GM12878 (cell line): Measurements from ENCODE around the gene RSRP1. TPM values are rescaled to one million over a fixed set of nuclear protein-coding genes. Genes with fewer than 3 reads are reported as not detected.
A peak's percentile ranks its signal among the peaks of the same experiment; 100 is the strongest.

Experiments used
- ATAC-seq: fragments of 200-7000 bp; cut with Tn5 transposase; 3 replicates; pipeline ENCODE4 v1.9.1; 2020; ENCODE audit warnings: mild to moderate bottlenecking, moderate library complexity
- BruUV-seq: library from RNA; stranded (reverse); fragments of 400-500 nt; replicated peaks from 2 replicates; lab custom pipeline; 2021; lab: Mats Ljungman, UMichigan
- CTCF ChIA-PET: fragments of 300-600 bp; sonication (Branson Sonifier 250); formaldehyde crosslinking; extraction: SDS; loops from one replicate; lab custom pipeline; 2021; ENCODE audit warnings: inconsistent platforms; lab: Yijun Ruan, JAX
- POLR2A ChIA-PET: fragments of 350-600 bp; formaldehyde crosslinking; extraction: SDS; loops from one replicate; lab custom pipeline; 2021; ENCODE audit warnings: inconsistent platforms; lab: Charles Lee
- RAD21 ChIA-PET: fragments of 300-600 bp; sonication (Branson Sonifier 250); formaldehyde crosslinking; loops from one replicate; lab custom pipeline; 2023; ENCODE audit warnings: antibody characterized with exemption; ENCODE audit not compliant: unreplicated experiment; lab: Charles Lee
- SMC1A ChIA-PET: fragments of 300-600 bp; sonication (Branson Sonifier 250); formaldehyde crosslinking; loops from one replicate; lab custom pipeline; 2023; ENCODE audit not compliant: unreplicated experiment, uncharacterized antibody; lab: Charles Lee
- DNase-seq: peaks from one replicate; pipeline ENCODE4 v3.0.0-alpha.2; 2011; ENCODE audit warnings: low read depth, low spot score
- FAIRE-seq: peaks from 3 replicates; lab custom pipeline; 2011; peaks lifted over from hg19 to GRCh38; lab: Jason Lieb, UNC
- H2AFZ ChIP-seq: 2 replicates; pipeline ENCODE4 v1.6.0; 2011; ENCODE audit warnings: low read depth, low read length, control low read depth; ENCODE audit not compliant: control insufficient read depth
- H3K27ac ChIP-seq: 2 replicates; pipeline ENCODE4 v1.5.1; 2011; ENCODE audit warnings: control low read depth; ENCODE audit not compliant: control insufficient read depth, insufficient read depth
- H3K27me3 ChIP-seq, 2 experiments: replicated peaks in 1 of 2; 2 replicates each; pipeline versions ENCODE4 v1.6.0 to v1.6.1; 2011; ENCODE audit warnings: low read length in 1 of 2; ENCODE audit not compliant: control insufficient read depth in 2 of 2, insufficient read depth in 2 of 2
- H3K36me3 ChIP-seq, 2 experiments: 2 replicates each; pipeline ENCODE4 v1.5.1; 2011; ENCODE audit warnings: low read length in 1 of 2; ENCODE audit not compliant: control insufficient read depth in 2 of 2, insufficient read depth in 2 of 2
- H3K4me1 ChIP-seq: 2 replicates; pipeline ENCODE4 v1.6.1; 2011; ENCODE audit warnings: mild to moderate bottlenecking, low read length, moderate library complexity, mixed read lengths; ENCODE audit not compliant: control insufficient read depth, insufficient read depth
- H3K4me2 ChIP-seq: 2 replicates; pipeline ENCODE4 v1.6.0; 2011; ENCODE audit warnings: control low read depth; ENCODE audit not compliant: control insufficient read depth, insufficient read depth
- H3K4me3 ChIP-seq: fragments of 200-600 bp; sonication (generic); 2 replicates; pipeline ENCODE4 v1.5.1; 2016
- H3K79me2 ChIP-seq: 2 replicates; pipeline ENCODE4 v1.6.0; 2011; ENCODE audit warnings: low read length; ENCODE audit not compliant: control insufficient read depth, insufficient read depth
- H3K9ac ChIP-seq: 2 replicates; pipeline ENCODE4 v1.8.0; 2011; ENCODE audit warnings: low read length, control low read depth, mixed read lengths; ENCODE audit not compliant: control insufficient read depth, insufficient read depth
- H3K9me3 ChIP-seq: replicated peaks from 3 replicates; pipeline ENCODE4 v1.5.1; 2011; ENCODE audit warnings: mild to moderate bottlenecking, low read length; ENCODE audit not compliant: control insufficient read depth, insufficient read depth
- H4K20me1 ChIP-seq: 2 replicates; pipeline ENCODE4 v1.6.0; 2011; ENCODE audit not compliant: control insufficient read depth, insufficient read depth
- CREM ChIP-seq: IDR thresholded peaks from 2 replicates; pipeline ENCODE4 v1.6.1; 2014; ENCODE audit warnings: antibody characterized with exemption, low read depth
- MEF2B ChIP-seq: fragments of 450-650 bp; IDR thresholded peaks from 2 replicates; pipeline ENCODE4 v1.6.1; 2018; ENCODE audit warnings: mild to moderate bottlenecking, moderate library complexity; ENCODE audit not compliant: partially characterized antibody, poor library complexity, severe bottlenecking
- WGBS: methylation state at CpG from one replicate; pipeline ENCODE4 v1.1.6; 2016; ENCODE audit warnings: low lambda C conversion rate; ENCODE audit not compliant: insufficient replicate concordance, insufficient coverage; ENCODE audit errors: missing lambda C conversion rate; 5-methylcytosine and 5-hydroxymethylcytosine counted together
- in situ Hi-C: fragments of 300-500 bp; cut with MboI; formaldehyde crosslinking; loops from 9 replicates; pipeline ENCODE4 v1.14.3; 2018; ENCODE audit warnings: mixed read lengths
- intact Hi-C: fragments of 100-400 bp; cut with micrococcal nuclease; formaldehyde crosslinking; loops from one replicate; pipeline ENCODE4 v1.14.2; 2022; ENCODE audit not compliant: unreplicated experiment
- polyA plus RNA-seq, 11 experiments: library from polyadenylated mRNA; depleted of rRNA in 4 of 11; unstranded in 6 of 11; stranded (reverse) in 5 of 11; fragments of >200 nt; fragmentation: Nextera tagmentation in 4 of 11; fragmentation: Illumina TruSeq in 1 of 11; extraction: Ambion mirVana in 4 of 11; extraction: Trizol in 1 of 11; gene quantifications; 1 replicate in 1 of 11; 2 replicates in 10 of 11; pipeline versions ENCODE4 v1.2.1 to v1.2.3, GENCODE V29; 2011 to 2016; ENCODE audit warnings: inconsistent platforms in 2 of 11, missing spikeins in 2 of 11, low read depth in 1 of 11
- total RNA-seq, 4 experiments: library from RNA; depleted of rRNA in 3 of 4; stranded (reverse); fragments of >200 nt in 3 of 4; fragmentation: Illumina TruSeq in 1 of 4; extraction: Trizol in 1 of 4; gene quantifications; 2 replicates each; pipeline versions ENCODE4 v1.2.1 to v1.2.3, GENCODE V29; 2013 to 2021
- TF ChIP-seq, protein P1 (sequence below): IDR thresholded peaks from 2 replicates; pipeline ENCODE4 v1.6.1; 2011; ENCODE audit warnings: borderline replicate concordance, low read depth, mild to moderate bottlenecking, moderate library complexity, low read length; ENCODE audit not compliant: insufficient read depth, poor library complexity, severe bottlenecking
- TF ChIP-seq, protein P2 (sequence below): IDR thresholded peaks from 2 replicates; pipeline ENCODE4 v1.6.1; 2011; ENCODE audit warnings: mild to moderate bottlenecking, low read depth, low read length, moderate library complexity; ENCODE audit not compliant: insufficient replicate concordance

The RSRP1 gene
- total and polyA plus RNA-seq, 10 of the 15 experiments (the other 5 are each of a cell fraction or from before 2014, with no cell fraction given), result 23.5 to 128 (median 90.0) TPM

DNA sequence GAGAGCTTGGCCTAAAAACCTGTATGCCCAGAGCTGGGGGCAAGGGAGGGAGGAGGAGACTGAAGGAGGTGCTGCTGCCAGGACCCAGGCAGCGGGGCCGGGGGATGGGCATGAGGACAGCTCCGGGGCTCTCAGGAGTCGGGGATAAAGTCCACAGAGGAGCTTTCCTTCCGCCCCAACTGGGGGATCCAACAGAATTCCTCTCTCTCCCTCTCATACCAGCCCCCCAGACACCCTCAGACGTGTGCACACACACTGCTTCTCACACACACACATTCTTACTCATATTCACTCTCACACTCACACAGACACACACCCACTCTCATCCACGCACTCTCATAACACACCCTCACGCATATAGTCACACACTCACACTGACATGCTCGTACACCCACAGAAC is 54.0 kb downstream of the RSRP1 start:
- DNase-seq (no peak), ATAC-seq (no peak)
- 23% methylated on average over 9 of the region's 9 CpGs for WGBS
- RAD21 ChIA-PET, result no interaction called here
- H3K9ac ChIP-seq, result no peak overlapping the region
- no peak overlapping the region for H3K4me3 ChIP-seq
- SMC1A ChIA-PET, result no interaction called here
- H3K9me3 ChIP-seq, result no peaks in the 10 kb centered on the region
- TF ChIP-seq CREM (no peak), MEF2B (no peak)
- TF ChIP-seq, protein P1, sequence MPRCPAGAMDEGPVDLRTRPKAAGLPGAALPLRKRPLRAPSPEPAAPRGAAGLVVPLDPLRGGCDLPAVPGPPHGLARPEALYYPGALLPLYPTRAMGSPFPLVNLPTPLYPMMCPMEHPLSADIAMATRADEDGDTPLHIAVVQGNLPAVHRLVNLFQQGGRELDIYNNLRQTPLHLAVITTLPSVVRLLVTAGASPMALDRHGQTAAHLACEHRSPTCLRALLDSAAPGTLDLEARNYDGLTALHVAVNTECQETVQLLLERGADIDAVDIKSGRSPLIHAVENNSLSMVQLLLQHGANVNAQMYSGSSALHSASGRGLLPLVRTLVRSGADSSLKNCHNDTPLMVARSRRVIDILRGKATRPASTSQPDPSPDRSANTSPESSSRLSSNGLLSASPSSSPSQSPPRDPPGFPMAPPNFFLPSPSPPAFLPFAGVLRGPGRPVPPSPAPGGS, result peak; percentile 93
- TF ChIP-seq, protein P2, sequence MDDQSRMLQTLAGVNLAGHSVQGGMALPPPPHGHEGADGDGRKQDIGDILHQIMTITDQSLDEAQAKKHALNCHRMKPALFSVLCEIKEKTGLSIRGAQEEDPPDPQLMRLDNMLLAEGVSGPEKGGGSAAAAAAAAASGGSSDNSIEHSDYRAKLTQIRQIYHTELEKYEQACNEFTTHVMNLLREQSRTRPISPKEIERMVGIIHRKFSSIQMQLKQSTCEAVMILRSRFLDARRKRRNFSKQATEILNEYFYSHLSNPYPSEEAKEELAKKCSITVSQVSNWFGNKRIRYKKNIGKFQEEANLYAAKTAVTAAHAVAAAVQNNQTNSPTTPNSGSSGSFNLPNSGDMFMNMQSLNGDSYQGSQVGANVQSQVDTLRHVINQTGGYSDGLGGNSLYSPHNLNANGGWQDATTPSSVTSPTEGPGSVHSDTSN, result peak; percentile 64
- TF ChIP-seq, all 136 proteins: peak for 2
- POLR2A ChIA-PET, result no interaction called here
- BruUV-seq, result no TSS peak
- no peaks in the 10 kb centered on the region for H4K20me1 ChIP-seq
- H3K27ac ChIP-seq, result no peak overlapping the region
- no peak for FAIRE-seq
- H2AFZ ChIP-seq, result no peak overlapping the region
- H3K79me2 ChIP-seq, result no peaks in the 10 kb centered on the region
- in situ Hi-C loops, result no loop called here
- H3K36me3 ChIP-seq, result no peaks in the 10 kb centered on the region
- H3K4me1 ChIP-seq, result peaks cover 1% of the 10 kb centered on the region; the same call in 1 of the 2 replicates
- intact Hi-C loops, result no loop called here
- H3K4me2 ChIP-seq, result no peak overlapping the region
- CTCF ChIA-PET, result interaction anchor here (0.5 kb wide), 1 partner anchor 9 kb away, joined by 3 read pairs; no protein-coding TSS in a partner anchor
- peaks cover 4 to 5% of the 10 kb centered on the region in 2 experiments for H3K27me3 ChIP-seq

Other genes with a start within 250 kb of the RSRP1 start
- 31.9 and 38.5 TPM in 2 replicates for gene SYF2, start 15.0 kb downstream of the RSRP1 start, total RNA-seq (2014; rRNA removed)
- gene SYF2, start 15.0 kb downstream of the RSRP1 start, total RNA-seq (2014; rRNA removed; fragmentation: Illumina TruSeq; extraction: Trizol), result 62.1 and 62.6 TPM in 2 replicates
- 29.2 and 30.0 TPM in 2 replicates for gene SYF2, start 15.0 kb downstream of the RSRP1 start, total RNA-seq (2021)
- 49.2 and 80.1 TPM in 2 replicates for gene SYF2, start 15.0 kb downstream of the RSRP1 start, polyA plus RNA-seq (2011; rRNA removed)
- 70.5 and 76.8 TPM in 2 replicates for gene SYF2, start 15.0 kb downstream of the RSRP1 start, polyA plus RNA-seq (2014; fragmentation: Illumina TruSeq; extraction: Trizol)
- 10 to 100 TPM; 20.3 to 31.3 TPM for gene SYF2, start 15.0 kb downstream of the RSRP1 start, polyA plus RNA-seq (2014; fragmentation: Nextera tagmentation; extraction: Ambion mirVana)
- gene SYF2, start 15.0 kb downstream of the RSRP1 start, polyA plus RNA-seq (2014; rRNA removed), result 32.9 and 38.0 TPM in 2 replicates
- 10 to 100 TPM; 34.8 to 35.8 TPM for gene SYF2, start 15.0 kb downstream of the RSRP1 start, polyA plus RNA-seq (2016; fragmentation: Nextera tagmentation; extraction: Ambion mirVana)
- gene RHD, start 25.1 kb upstream of the RSRP1 start, total RNA-seq (2014; rRNA removed), result not detected in 2 replicates
- gene RHD, start 25.1 kb upstream of the RSRP1 start, total RNA-seq (2014; rRNA removed; fragmentation: Illumina TruSeq; extraction: Trizol), result not detected in 2 replicates
- 0.13 TPM in 1 of 2 replicates, not detected in the other for gene RHD, start 25.1 kb upstream of the RSRP1 start, total RNA-seq (2021)
- not detected in 2 replicates for gene RHD, start 25.1 kb upstream of the RSRP1 start, polyA plus RNA-seq (2011; rRNA removed)
- gene RHD, start 25.1 kb upstream of the RSRP1 start, polyA plus RNA-seq (2014; fragmentation: Illumina TruSeq; extraction: Trizol), result not detected in 2 replicates
- under 1 TPM in 1 of 2 experiments, not detected in 1; 0.02 TPM for gene RHD, start 25.1 kb upstream of the RSRP1 start, polyA plus RNA-seq (2014; fragmentation: Nextera tagmentation; extraction: Ambion mirVana)
- gene RHD, start 25.1 kb upstream of the RSRP1 start, polyA plus RNA-seq (2014; rRNA removed), result not detected in 2 replicates
- under 1 TPM; 0.24 to 0.34 TPM for gene RHD, start 25.1 kb upstream of the RSRP1 start, polyA plus RNA-seq (2016; fragmentation: Nextera tagmentation; extraction: Ambion mirVana)
- gene TMEM50A, start 90.9 kb upstream of the RSRP1 start, total RNA-seq (2014; rRNA removed), result 96.0 and 130 TPM in 2 replicates
- gene TMEM50A, start 90.9 kb upstream of the RSRP1 start, total RNA-seq (2014; rRNA removed; fragmentation: Illumina TruSeq; extraction: Trizol), result 63.8 and 65.2 TPM in 2 replicates
- gene TMEM50A, start 90.9 kb upstream of the RSRP1 start, total RNA-seq (2021), result 69.6 and 74.5 TPM in 2 replicates
- 139 and 178 TPM in 2 replicates for gene TMEM50A, start 90.9 kb upstream of the RSRP1 start, polyA plus RNA-seq (2011; rRNA removed)
- 86.2 and 103 TPM in 2 replicates for gene TMEM50A, start 90.9 kb upstream of the RSRP1 start, polyA plus RNA-seq (2014; fragmentation: Illumina TruSeq; extraction: Trizol)
- gene TMEM50A, start 90.9 kb upstream of the RSRP1 start, polyA plus RNA-seq (2014; fragmentation: Nextera tagmentation; extraction: Ambion mirVana), result 10 to 100 TPM; 23.5 to 41.9 TPM
- 84.8 and 115 TPM in 2 replicates for gene TMEM50A, start 90.9 kb upstream of the RSRP1 start, polyA plus RNA-seq (2014; rRNA removed)
- 100 to 1,000 TPM; 132 to 148 TPM for gene TMEM50A, start 90.9 kb upstream of the RSRP1 start, polyA plus RNA-seq (2016; fragmentation: Nextera tagmentation; extraction: Ambion mirVana)
- gene RHCE, start 173.4 kb upstream of the RSRP1 start, total RNA-seq (2014; rRNA removed), result 0.28 and 0.44 TPM in 2 replicates
- gene RHCE, start 173.4 kb upstream of the RSRP1 start, total RNA-seq (2014; rRNA removed; fragmentation: Illumina TruSeq; extraction: Trizol), result 0.27 TPM in 1 of 2 replicates, not detected in the other
- gene RHCE, start 173.4 kb upstream of the RSRP1 start, total RNA-seq (2021), result 0.18 TPM in 1 of 2 replicates, not detected in the other
- 0.41 and 0.42 TPM in 2 replicates for gene RHCE, start 173.4 kb upstream of the RSRP1 start, polyA plus RNA-seq (2011; rRNA removed)
- gene RHCE, start 173.4 kb upstream of the RSRP1 start, polyA plus RNA-seq (2014; fragmentation: Illumina TruSeq; extraction: Trizol), result 0.12 and 1.1 TPM in 2 replicates
- under 1 TPM in 1 of 2 experiments, not detected in 1; 0.07 TPM for gene RHCE, start 173.4 kb upstream of the RSRP1 start, polyA plus RNA-seq (2014; fragmentation: Nextera tagmentation; extraction: Ambion mirVana)
- 0.06 and 0.10 TPM in 2 replicates for gene RHCE, start 173.4 kb upstream of the RSRP1 start, polyA plus RNA-seq (2014; rRNA removed)
- gene RHCE, start 173.4 kb upstream of the RSRP1 start, polyA plus RNA-seq (2016; fragmentation: Nextera tagmentation; extraction: Ambion mirVana), result under 1 TPM in 1 of 2 experiments, not detected in 1; 0.33 TPM
- gene MACO1, start 183.4 kb upstream of the RSRP1 start, total RNA-seq (2014; rRNA removed), result 11.8 and 12.8 TPM in 2 replicates
- 15.6 and 16.0 TPM in 2 replicates for gene MACO1, start 183.4 kb upstream of the RSRP1 start, total RNA-seq (2014; rRNA removed; fragmentation: Illumina TruSeq; extraction: Trizol)
- 14.8 TPM in 2 replicates for gene MACO1, start 183.4 kb upstream of the RSRP1 start, total RNA-seq (2021)
- gene MACO1, start 183.4 kb upstream of the RSRP1 start, polyA plus RNA-seq (2011; rRNA removed), result 19.8 and 23.0 TPM in 2 replicates
- 14.6 and 20.8 TPM in 2 replicates for gene MACO1, start 183.4 kb upstream of the RSRP1 start, polyA plus RNA-seq (2014; fragmentation: Illumina TruSeq; extraction: Trizol)
- gene MACO1, start 183.4 kb upstream of the RSRP1 start, polyA plus RNA-seq (2014; fragmentation: Nextera tagmentation; extraction: Ambion mirVana), result 1 to 10 TPM; 3.2 to 4.2 TPM
- 8.4 and 8.8 TPM in 2 replicates for gene MACO1, start 183.4 kb upstream of the RSRP1 start, polyA plus RNA-seq (2014; rRNA removed)
- gene MACO1, start 183.4 kb upstream of the RSRP1 start, polyA plus RNA-seq (2016; fragmentation: Nextera tagmentation; extraction: Ambion mirVana), result 1 to 10 TPM; 8.1 to 8.4 TPM